Effector memory CD4-positive, alpha-beta T cell (primary cell): ENCODE results near the gene CCDC124.
"Not testable (repeated sequence)": the region's sequence is repeated elsewhere in the genome, so short reads cannot be mapped to it uniquely, and the experiment has no call there.

ENCODE experiments used
- DNase-seq, 3 donors: peaks; one replicate each; pipeline ENCODE4 v3.0.0-alpha.2; 2020
- H3K27ac ChIP-seq: 2 replicates; pipeline ENCODE4 v1.7.0; 2013; ENCODE audit warnings: mild to moderate bottlenecking, low read length, moderate library complexity; ENCODE audit not compliant: insufficient read depth, poor library complexity, severe bottlenecking
- H3K27me3 ChIP-seq: replicated peaks from 2 replicates; pipeline ENCODE4 v1.7.0; 2013; ENCODE audit warnings: mild to moderate bottlenecking, low read length; ENCODE audit not compliant: insufficient read depth, control insufficient read depth, poor library complexity, severe bottlenecking
- H3K36me3 ChIP-seq: 2 replicates; pipeline ENCODE4 v1.7.0; 2013; ENCODE audit warnings: mild to moderate bottlenecking, low read length, moderate library complexity; ENCODE audit not compliant: control insufficient read depth, insufficient read depth
- H3K4me1 ChIP-seq: 2 replicates; pipeline ENCODE4 v1.7.0; 2013; ENCODE audit warnings: low read length, mild to moderate bottlenecking; ENCODE audit not compliant: control insufficient read depth, insufficient read depth, poor library complexity, severe bottlenecking
- H3K4me3 ChIP-seq: 2 replicates; pipeline ENCODE4 v1.7.0; 2013; ENCODE audit warnings: low read length, low read depth, mild to moderate bottlenecking; ENCODE audit not compliant: insufficient read depth, poor library complexity, severe bottlenecking
- H3K9me3 ChIP-seq: 2 replicates; pipeline ENCODE4 v1.7.0; 2013; ENCODE audit warnings: mild to moderate bottlenecking, low read length, moderate library complexity; ENCODE audit not compliant: control insufficient read depth

CCDC124 gene

GRCh38 chr19:17982430-17982829, 49.6 kb downstream of the CCDC124 start:
- Histone ChIP-seq H3K36me3 (no peaks in the 10 kb centered on the region), H3K4me1 (no peaks in the 10 kb centered on the region), H3K4me3 (no peak overlapping the region), H3K9me3 (no peaks in the 10 kb centered on the region), H3K27ac (no peak overlapping the region), H3K27me3 (no peaks in the 10 kb centered on the region)
- DNase-seq: no peak

GRCh38 chr19:17985037-17985818, 52.4 kb downstream of the CCDC124 start:
- Histone ChIP-seq H3K4me1 (no peaks in the 10 kb centered on the region), H3K9me3 (no peaks in the 10 kb centered on the region)
- DNase-seq: no peak

DNA sequence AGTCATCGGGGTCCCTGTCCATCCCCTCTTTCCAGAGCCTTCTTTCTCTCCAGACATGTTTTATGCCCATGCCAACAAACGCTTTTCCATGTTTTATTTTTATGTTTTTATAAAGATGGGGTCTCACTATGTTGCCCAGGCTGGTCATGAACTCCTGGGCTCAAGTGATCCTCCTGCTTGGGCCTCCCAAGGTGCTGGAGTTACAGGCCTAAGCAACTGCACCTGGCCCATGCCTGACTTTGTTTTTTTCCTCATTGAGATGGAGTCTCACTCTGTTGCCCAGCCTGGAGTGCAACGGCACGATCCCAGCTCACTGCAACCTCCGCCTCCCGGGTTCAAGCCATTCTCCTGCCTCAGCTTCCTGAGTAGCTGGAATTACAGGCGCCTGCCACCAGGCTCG, 53.8 kb downstream of the CCDC124 start:
- H3K4me1 ChIP-seq, DNase-seq, H3K4me3 ChIP-seq, H3K9me3 ChIP-seq, H3K27ac ChIP-seq, H3K36me3 ChIP-seq, H3K27me3 ChIP-seq: not testable (repeated sequence)

More at GRCh38 chr19:17985037-17985818, 52.4 kb downstream of the CCDC124 start:
- Histone ChIP-seq H3K36me3 (no peaks in the 10 kb centered on the region), H3K27me3 (no peaks in the 10 kb centered on the region), H3K4me3 (no peak overlapping the region), H3K27ac (no peak overlapping the region)

GRCh38 chr19:17988161-17988560, 55.3 kb downstream of the CCDC124 start:
- no peak for DNase-seq
- no peaks in the 10 kb centered on the region for H3K36me3 ChIP-seq
- H3K27ac ChIP-seq: no peak overlapping the region
- H3K27me3 ChIP-seq: no peaks in the 10 kb centered on the region
- no peak overlapping the region for H3K4me3 ChIP-seq
- no peaks in the 10 kb centered on the region for H3K4me1 ChIP-seq
- H3K9me3 ChIP-seq: no peaks in the 10 kb centered on the region

DNA sequence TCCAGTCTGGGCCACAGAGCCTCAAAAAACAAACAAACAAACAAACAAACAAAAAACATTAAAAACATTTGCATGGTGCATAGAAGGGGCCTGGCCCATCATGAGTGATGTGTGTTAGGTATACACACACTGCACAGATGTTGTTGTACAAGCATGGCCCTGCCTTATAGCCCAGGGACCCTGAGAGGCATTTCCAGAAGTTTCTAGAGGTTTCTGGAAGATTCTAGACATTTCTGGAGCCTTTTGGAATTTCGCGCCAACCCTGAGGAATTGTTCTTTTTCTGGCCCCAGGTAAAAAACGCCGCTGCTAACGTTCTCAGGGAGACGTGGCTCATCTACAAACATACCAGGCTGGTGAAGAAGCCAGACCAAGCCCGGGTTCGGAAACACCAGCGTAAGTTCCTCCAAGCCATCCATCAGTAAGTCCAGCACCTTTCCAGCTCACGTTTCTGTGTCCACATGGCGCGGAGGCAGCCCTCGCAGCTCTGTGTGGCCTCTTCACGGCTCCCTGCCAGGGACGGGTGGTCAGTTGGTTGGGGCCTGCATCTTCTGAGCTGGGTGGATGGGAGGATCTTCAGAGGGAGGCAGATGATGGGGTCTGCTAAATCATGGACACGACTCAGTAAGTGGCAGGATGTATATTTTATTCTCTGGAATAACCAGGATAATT, 56.7 kb downstream of the CCDC124 start:
- DNase-seq: no peak
- H3K9me3 ChIP-seq: no peaks in the 10 kb centered on the region
- no peak overlapping the region for H3K27ac ChIP-seq

GRCh38 chr19:17993076-17993813, 60.4 kb downstream of the CCDC124 start:
- Histone ChIP-seq H3K27ac (no peak overlapping the region), H3K4me1 (peaks cover 6% of the 10 kb centered on the region), H3K27me3 (no peaks in the 10 kb centered on the region), H3K4me3 (no peak overlapping the region), H3K36me3 (no peaks in the 10 kb centered on the region), H3K9me3 (no peaks in the 10 kb centered on the region)
- no peak for DNase-seq

More for the DNA sequence above, 56.7 kb downstream of the CCDC124 start:
- no peaks in the 10 kb centered on the region for H3K36me3 ChIP-seq
- H3K4me3 ChIP-seq: no peak overlapping the region
- no peaks in the 10 kb centered on the region for H3K4me1 ChIP-seq
- no peaks in the 10 kb centered on the region for H3K27me3 ChIP-seq
